Measurements from ENCODE around the gene HIVEP3.

DNA sequence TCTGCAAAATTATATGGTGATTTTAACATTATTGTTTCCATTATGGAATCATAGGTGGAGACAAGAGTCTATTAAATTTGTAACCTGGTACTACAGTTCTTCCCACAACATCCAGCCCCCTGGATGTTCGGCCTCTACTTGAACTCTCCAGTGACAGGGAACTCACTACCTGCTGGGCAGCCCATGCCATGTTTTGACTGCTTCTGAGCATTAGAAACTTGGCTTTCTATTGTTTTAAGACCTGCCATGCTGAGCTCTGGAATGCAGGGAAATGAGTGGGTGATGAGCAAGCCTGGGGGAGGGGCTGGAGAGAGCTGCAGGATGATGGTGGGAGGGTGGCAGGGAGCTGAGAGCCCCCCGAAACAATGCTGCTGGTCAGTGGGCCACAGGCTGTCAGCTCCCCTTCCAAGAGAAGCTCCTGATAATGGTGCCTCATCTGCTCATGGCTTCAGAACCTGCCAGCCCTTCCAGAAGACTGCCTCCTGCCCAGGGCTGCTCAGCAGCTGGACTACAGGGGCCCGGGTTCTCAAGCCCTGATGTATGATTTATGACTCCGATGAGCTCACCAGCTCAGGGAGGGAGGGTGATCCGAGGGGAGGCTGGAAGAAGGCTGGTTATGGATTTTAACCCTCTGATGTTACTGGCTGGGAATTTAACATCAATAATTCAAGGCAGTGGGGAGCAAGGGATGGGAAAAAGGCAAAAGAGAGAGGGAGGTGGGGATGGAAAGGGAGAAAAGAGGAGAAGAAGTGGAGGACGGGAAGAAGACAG, 205.0 kb downstream of the HIVEP3 start:
- TF ChIP-seq, protein P1, sequence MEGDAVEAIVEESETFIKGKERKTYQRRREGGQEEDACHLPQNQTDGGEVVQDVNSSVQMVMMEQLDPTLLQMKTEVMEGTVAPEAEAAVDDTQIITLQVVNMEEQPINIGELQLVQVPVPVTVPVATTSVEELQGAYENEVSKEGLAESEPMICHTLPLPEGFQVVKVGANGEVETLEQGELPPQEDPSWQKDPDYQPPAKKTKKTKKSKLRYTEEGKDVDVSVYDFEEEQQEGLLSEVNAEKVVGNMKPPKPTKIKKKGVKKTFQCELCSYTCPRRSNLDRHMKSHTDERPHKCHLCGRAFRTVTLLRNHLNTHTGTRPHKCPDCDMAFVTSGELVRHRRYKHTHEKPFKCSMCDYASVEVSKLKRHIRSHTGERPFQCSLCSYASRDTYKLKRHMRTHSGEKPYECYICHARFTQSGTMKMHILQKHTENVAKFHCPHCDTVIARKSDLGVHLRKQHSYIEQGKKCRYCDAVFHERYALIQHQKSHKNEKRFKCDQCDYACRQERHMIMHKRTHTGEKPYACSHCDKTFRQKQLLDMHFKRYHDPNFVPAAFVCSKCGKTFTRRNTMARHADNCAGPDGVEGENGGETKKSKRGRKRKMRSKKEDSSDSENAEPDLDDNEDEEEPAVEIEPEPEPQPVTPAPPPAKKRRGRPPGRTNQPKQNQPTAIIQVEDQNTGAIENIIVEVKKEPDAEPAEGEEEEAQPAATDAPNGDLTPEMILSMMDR (IDR thresholded peaks at IDR 0.05; ENCODE audit: borderline replicate concordance, extremely low read depth, low read length, poor library complexity, severe bottlenecking), result no peak
- TF ChIP-seq EZH2 (IDR thresholded peaks at IDR 0.05; ENCODE audit: borderline replicate concordance, low read depth, low read length, severe bottlenecking), result no peak

All from DND-41 (cell line).